ENCODE results near the gene EPO.
A peak's percentile ranks its signal among the peaks of the same experiment; 100 is the strongest.
"Not testable (repeated sequence)": the region's sequence is repeated elsewhere in the genome, so short reads cannot be mapped to it uniquely, and the experiment has no call there.

Gene EPO

DNA sequence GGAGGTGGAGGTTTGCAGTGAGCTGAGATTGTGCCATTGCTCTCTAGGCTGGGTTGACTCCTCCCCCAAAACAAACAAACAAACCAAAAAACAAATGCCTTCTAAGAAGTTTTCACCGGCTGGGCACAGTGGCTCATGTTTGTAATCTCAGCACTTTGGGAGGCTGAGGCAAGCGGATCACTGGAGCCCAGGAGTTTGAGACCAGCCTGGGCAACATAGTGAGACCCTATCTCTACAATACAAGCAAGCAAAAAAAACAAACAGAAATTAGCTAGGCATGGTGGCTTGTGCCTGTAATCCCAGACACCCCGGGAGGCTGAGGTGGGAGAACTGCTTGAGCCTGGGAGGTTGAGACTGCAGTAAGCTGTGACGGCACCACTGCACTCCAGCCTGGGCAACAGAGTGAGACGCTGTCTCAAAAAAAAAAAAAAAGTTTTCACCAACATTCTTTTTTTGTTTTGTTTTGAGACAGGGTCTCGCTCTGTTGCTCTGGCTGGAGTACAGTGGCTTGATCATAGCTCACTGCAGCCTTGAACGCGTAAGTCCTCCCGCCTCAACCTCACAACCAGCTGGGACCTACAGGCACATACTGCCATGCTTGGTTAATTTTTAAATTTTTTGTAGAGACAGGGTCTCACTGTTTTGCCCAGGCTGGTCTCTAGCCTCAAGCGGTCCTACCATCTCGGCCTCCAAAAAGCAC lies 11.8 kb downstream of the EPO start:
- Mint-ChIP-seq H3K4me3 (no peak overlapping the region), H3K36me3 (ENCODE audit: low read depth) (no peaks in the 10 kb centered on the region), H3K27ac (no peak overlapping the region), H3K27me3 (peaks cover 18% of the 10 kb centered on the region), H3K4me1 (no peaks in the 10 kb centered on the region), H3K9me3 (no peaks in the 10 kb centered on the region)
- ATAC-seq: no peak
- no peak for DNase-seq

DNA sequence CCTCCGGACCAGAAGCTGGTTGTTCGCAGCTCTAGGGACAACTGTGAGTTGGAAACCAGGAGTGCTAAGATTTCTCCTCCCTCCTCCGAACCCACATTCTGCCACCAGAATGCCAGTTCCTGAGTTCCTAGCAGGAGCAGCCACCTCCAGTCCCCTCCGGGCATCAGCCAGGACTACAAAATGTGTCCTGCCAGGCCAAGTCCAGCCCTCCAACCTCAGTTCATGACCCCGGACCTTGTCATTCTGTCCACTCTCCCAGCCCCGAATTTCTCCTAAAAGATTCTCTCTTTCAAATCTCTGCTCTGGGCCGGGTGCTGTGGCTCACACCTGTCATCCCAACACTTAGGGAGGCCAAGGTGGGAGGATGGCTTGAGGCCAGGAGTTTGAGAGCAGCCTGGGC lies 15.5 kb downstream of the EPO start:
- DNase-seq: no peak
- no peak overlapping the region for H3K4me3 Mint-ChIP-seq
- no peaks in the 10 kb centered on the region for H3K4me1 Mint-ChIP-seq
- no peak overlapping the region for H3K27ac Mint-ChIP-seq
- H3K9me3 Mint-ChIP-seq: no peaks in the 10 kb centered on the region
- peaks cover 4% of the 10 kb centered on the region for H3K27me3 Mint-ChIP-seq
- H3K36me3 Mint-ChIP-seq (ENCODE audit: low read depth): no peaks in the 10 kb centered on the region
- ATAC-seq: no peak

GRCh38 chr7:100736671-100737070 lies 16.4 kb downstream of the EPO start:
- peaks cover 4% of the 10 kb centered on the region for H3K27me3 Mint-ChIP-seq
- ATAC-seq (no peak), DNase-seq (no peak)
- H3K27ac Mint-ChIP-seq: no peak overlapping the region
- no peaks in the 10 kb centered on the region for H3K36me3 Mint-ChIP-seq (ENCODE audit: low read depth)
- H3K9me3 Mint-ChIP-seq: no peaks in the 10 kb centered on the region
- no peaks in the 10 kb centered on the region for H3K4me1 Mint-ChIP-seq
- H3K4me3 Mint-ChIP-seq: no peak overlapping the region

GRCh38 chr7:100739934-100740333 lies 19.7 kb downstream of the EPO start:
- no peaks in the 10 kb centered on the region for H3K4me1 Mint-ChIP-seq
- no peak for DNase-seq

DNA sequence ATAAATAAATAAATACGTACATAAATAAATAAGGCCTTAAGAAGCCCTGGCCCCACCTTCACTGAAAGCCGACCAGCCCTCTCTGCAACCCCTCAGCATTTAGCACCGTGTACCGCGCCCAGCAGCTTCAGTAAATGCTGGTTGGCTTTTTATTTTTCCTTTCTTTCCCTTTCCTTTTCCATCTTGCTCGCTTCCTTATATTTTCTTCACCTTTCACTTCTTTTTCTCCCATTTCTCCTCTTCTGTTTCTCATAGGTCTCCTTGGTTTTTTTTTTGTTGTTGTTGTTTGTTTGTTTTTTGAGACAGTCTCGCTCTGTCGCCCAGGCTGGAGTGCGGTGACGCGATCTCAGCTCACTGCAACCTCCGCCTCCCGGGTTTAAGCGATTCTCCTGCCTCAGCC lies 24.3 kb downstream of the EPO start:
- no peak for ATAC-seq
- no peak for DNase-seq
- H3K4me1 Mint-ChIP-seq: peaks cover 2% of the 10 kb centered on the region
- H3K27ac Mint-ChIP-seq: no peak overlapping the region
- H3K36me3 Mint-ChIP-seq (ENCODE audit: low read depth): no peaks in the 10 kb centered on the region
- H3K27me3 Mint-ChIP-seq: peaks cover 27% of the 10 kb centered on the region
- H3K9me3 Mint-ChIP-seq: peaks cover 4% of the 10 kb centered on the region
- H3K4me3 Mint-ChIP-seq: no peak overlapping the region

More at GRCh38 chr7:100739934-100740333, 19.7 kb downstream of the EPO start:
- H3K36me3 Mint-ChIP-seq (ENCODE audit: low read depth): no peaks in the 10 kb centered on the region
- no peak overlapping the region for H3K27ac Mint-ChIP-seq
- H3K9me3 Mint-ChIP-seq: peaks cover 4% of the 10 kb centered on the region
- peaks cover 6% of the 10 kb centered on the region for H3K27me3 Mint-ChIP-seq
- no peak overlapping the region for H3K4me3 Mint-ChIP-seq
- no peak for ATAC-seq

DNA sequence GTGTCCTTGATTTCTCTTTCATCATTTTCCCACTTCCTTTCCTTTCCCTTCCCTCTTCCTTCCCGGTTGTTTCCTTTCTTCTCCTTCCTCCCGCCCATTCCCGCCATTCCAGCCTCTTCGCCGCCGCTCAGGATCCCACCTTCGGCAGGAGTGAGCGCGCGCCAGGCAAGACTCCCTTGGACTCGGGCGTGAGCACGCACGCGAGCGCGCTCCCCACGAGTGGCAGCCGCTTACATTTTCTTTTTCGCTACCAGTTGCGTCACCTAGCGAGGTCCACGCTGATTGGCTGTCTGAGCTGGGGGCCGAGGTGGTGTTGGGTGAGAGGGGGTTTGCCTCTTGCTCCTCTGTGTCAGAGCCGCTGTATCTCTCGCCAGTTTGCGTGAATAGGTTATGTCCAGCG lies 24.9 kb downstream of the EPO start:
- peak overlapping the region; percentile 54 for H3K27ac Mint-ChIP-seq
- ATAC-seq: peak; percentile 40
- H3K4me1 Mint-ChIP-seq: peaks cover 2% of the 10 kb centered on the region
- peaks cover 27% of the 10 kb centered on the region for H3K27me3 Mint-ChIP-seq
- peak overlapping the region; percentile 71 for H3K4me3 Mint-ChIP-seq
- H3K9me3 Mint-ChIP-seq: peaks cover 4% of the 10 kb centered on the region
- no peaks in the 10 kb centered on the region for H3K36me3 Mint-ChIP-seq (ENCODE audit: low read depth)
- DNase-seq: peak; percentile 26

GRCh38 chr7:100752994-100753393 lies 32.7 kb downstream of the EPO start:
- ATAC-seq: no peak
- H3K27ac Mint-ChIP-seq: no peak overlapping the region
- H3K4me1 Mint-ChIP-seq: no peaks in the 10 kb centered on the region

DNA sequence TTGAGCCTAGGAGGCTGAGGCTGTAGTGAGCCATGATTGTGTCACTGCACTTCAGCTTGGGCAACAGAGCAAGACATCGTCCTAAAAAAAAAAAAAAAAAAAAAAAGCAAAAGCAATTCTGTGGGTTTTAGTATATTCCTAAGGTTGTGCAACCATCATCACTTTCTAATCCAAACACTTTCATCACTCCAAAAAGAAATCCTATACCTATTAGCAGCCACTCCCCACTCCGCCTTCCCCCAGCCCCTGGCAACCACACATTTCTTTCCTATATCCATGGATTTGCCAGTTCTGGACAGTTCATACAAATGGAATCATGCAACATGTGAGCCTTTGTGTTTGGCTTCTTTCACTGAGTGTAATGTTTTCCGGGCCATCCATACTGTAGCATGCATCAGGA lies 33.5 kb downstream of the EPO start:
- DNase-seq: no peak
- Mint-ChIP-seq H3K36me3 (ENCODE audit: low read depth) (no peaks in the 10 kb centered on the region), H3K4me1 (no peaks in the 10 kb centered on the region), H3K27me3 (peaks cover 21% of the 10 kb centered on the region), H3K9me3 (no peaks in the 10 kb centered on the region), H3K4me3 (no peak overlapping the region), H3K27ac (no peak overlapping the region)
- no peak for ATAC-seq

More at GRCh38 chr7:100752994-100753393, 32.7 kb downstream of the EPO start:
- no peak overlapping the region for H3K4me3 Mint-ChIP-seq
- H3K27me3 Mint-ChIP-seq: peaks cover 23% of the 10 kb centered on the region
- H3K36me3 Mint-ChIP-seq (ENCODE audit: low read depth): no peaks in the 10 kb centered on the region
- no peak for DNase-seq
- no peaks in the 10 kb centered on the region for H3K9me3 Mint-ChIP-seq

- no peaks in the 10 kb centered on the region for H3K27me3 Mint-ChIP-seq
- H3K4me3 Mint-ChIP-seq: no peak overlapping the region
- H3K9me3 Mint-ChIP-seq: no peaks in the 10 kb centered on the region
- H3K27ac Mint-ChIP-seq: no peak overlapping the region
- H3K4me1 Mint-ChIP-seq: no peaks in the 10 kb centered on the region
- ATAC-seq: no peak
- DNase-seq: no peak
- H3K36me3 Mint-ChIP-seq (ENCODE audit: low read depth): no peaks in the 10 kb centered on the region
These were observed 39.3 kb downstream of the EPO start for GRCh38 chr7:100759357-100760171.

- H3K4me1 Mint-ChIP-seq; DNase-seq; H3K27ac Mint-ChIP-seq; ATAC-seq; H3K36me3 Mint-ChIP-seq (ENCODE audit: low read depth); H3K9me3 Mint-ChIP-seq; H3K27me3 Mint-ChIP-seq; H3K4me3 Mint-ChIP-seq: not testable (repeated sequence)
These were observed 42.6 kb downstream of the EPO start for GRCh38 chr7:100762841-100763240.

GRCh38 chr7:100763556-100764140 lies 43.4 kb downstream of the EPO start:
- H3K36me3 Mint-ChIP-seq (ENCODE audit: low read depth): no peaks in the 10 kb centered on the region
- H3K9me3 Mint-ChIP-seq: no peaks in the 10 kb centered on the region
- H3K27ac Mint-ChIP-seq: no peak overlapping the region
- peaks cover 4% of the 10 kb centered on the region for H3K27me3 Mint-ChIP-seq
- ATAC-seq: no peak
- no peaks in the 10 kb centered on the region for H3K4me1 Mint-ChIP-seq
- H3K4me3 Mint-ChIP-seq: no peak overlapping the region
- no peak for DNase-seq

GRCh38 chr7:100764841-100765240 lies 44.6 kb downstream of the EPO start:
- no peak for DNase-seq
- H3K9me3 Mint-ChIP-seq: no peaks in the 10 kb centered on the region
- H3K36me3 Mint-ChIP-seq (ENCODE audit: low read depth): no peaks in the 10 kb centered on the region

DNA sequence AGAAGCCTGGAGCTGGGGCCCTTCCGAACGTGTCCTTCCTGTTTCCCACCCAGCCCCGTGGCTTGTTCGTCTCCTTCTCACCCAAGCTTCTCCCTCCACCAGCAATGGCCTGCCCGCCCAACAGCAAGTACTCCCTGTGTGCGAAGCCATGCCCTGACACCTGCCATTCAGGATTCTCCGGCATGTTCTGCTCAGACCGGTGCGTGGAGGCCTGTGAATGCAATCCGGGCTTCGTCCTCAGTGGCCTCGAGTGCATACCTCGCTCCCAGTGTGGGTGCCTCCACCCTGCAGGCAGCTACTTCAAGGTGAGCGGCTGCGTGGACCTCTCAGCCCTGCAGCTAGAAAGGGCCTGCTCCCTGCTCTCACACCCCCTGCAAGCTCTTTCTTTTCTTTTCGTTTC lies 45.0 kb downstream of the EPO start:
- ATAC-seq: no peak
- Mint-ChIP-seq H3K9me3 (no peaks in the 10 kb centered on the region), H3K4me3 (no peak overlapping the region), H3K4me1 (no peaks in the 10 kb centered on the region), H3K27me3 (peaks cover 5% of the 10 kb centered on the region), H3K36me3 (ENCODE audit: low read depth) (no peaks in the 10 kb centered on the region), H3K27ac (no peak overlapping the region)
- no peak for DNase-seq

More at GRCh38 chr7:100764841-100765240, 44.6 kb downstream of the EPO start:
- Mint-ChIP-seq H3K27ac (no peak overlapping the region), H3K27me3 (peaks cover 5% of the 10 kb centered on the region), H3K4me3 (no peak overlapping the region), H3K4me1 (no peaks in the 10 kb centered on the region)
- ATAC-seq: no peak

DNA sequence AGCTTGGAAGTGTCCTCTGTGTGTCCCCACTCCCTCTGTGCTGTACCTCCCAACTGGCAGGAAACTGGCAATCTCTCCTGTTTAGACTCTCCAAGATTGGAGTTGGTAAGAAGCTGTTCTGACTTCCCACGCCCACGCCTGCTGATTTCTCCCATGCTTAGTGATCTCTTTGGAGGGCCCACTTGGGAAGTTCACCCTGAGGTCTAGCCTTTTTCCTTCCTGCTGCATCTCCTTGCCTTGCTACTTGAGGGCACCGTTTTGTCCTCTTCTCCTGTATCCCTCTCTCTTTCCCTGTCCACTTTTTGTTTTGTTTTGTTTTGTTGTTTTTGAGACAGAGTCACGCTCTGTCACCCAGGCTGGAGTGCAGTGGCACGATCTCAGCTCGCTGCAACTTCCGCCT lies 48.5 kb downstream of the EPO start:
- DNase-seq (no peak), ATAC-seq (no peak)
- Mint-ChIP-seq H3K4me3 (no peak overlapping the region), H3K36me3 (ENCODE audit: low read depth) (no peaks in the 10 kb centered on the region), H3K9me3 (no peaks in the 10 kb centered on the region), H3K27me3 (peaks cover 5% of the 10 kb centered on the region), H3K4me1 (no peaks in the 10 kb centered on the region), H3K27ac (no peak overlapping the region)

All from activated naive CD8-positive, alpha-beta T cell treated with anti-CD3 and anti-CD28 coated beads, Interleukin-2, amount 50 U/mL, for 24 hours (primary cell).